HepG2 (cell line): ENCODE data around the gene NDE1. TPM values are rescaled to one million over a fixed set of nuclear protein-coding genes. Genes with fewer than 3 reads are reported as not detected.

Source experiments
- ATAC-seq: fragments of 200-7000 bp; cut with Tn5 transposase; 3 replicates; pipeline ENCODE4 v1.9.1; 2020; ENCODE audit warnings: mild to moderate bottlenecking, moderate library complexity
- BruUV-seq: library from RNA; stranded (reverse); fragments of 400-500 nt; replicated peaks from 2 replicates; lab custom pipeline; 2021; lab: Mats Ljungman, UMichigan
- CTCF ChIA-PET: fragments of 300-600 bp; formaldehyde crosslinking; extraction: SDS; loops from one replicate; lab custom pipeline; 2021; ENCODE audit warnings: low total read pairs, inconsistent platforms, low intra/inter-chr PET ratio; lab: Yijun Ruan, JAX
- POLR2A ChIA-PET: fragments of 350-600 bp; sonication (Branson Sonifier 250); formaldehyde crosslinking; loops from one replicate; lab custom pipeline; 2020; ENCODE audit warnings: antibody characterized with exemption, inconsistent platforms; lab: Yijun Ruan, JAX
- DNase-seq: peaks from one replicate; pipeline ENCODE4 v3.0.0-alpha.2; 2015; ENCODE audit warnings: low spot score
- FAIRE-seq: peaks from 3 replicates; lab custom pipeline; 2011; peaks lifted over from hg19 to GRCh38; lab: Jason Lieb, UNC
- H2AFZ ChIP-seq: one replicate; pipeline ENCODE4 v1.6.1; 2011; ENCODE audit warnings: low read length, inconsistent platforms
- H3K27ac ChIP-seq: fragments of 300-600 bp; 3 replicates; pipeline ENCODE4 v1.8.0; 2011; ENCODE audit warnings: mixed run types, mild to moderate bottlenecking, mixed read lengths, low read length, inconsistent platforms; ENCODE audit not compliant: insufficient read depth; ENCODE audit errors: extremely low read length
- H3K27me3 ChIP-seq, 2 experiments: fragments of 200-600 bp in 1 of 2; 2 replicates in 1 of 2; 3 replicates in 1 of 2; pipeline versions ENCODE4 v1.6.0 to v1.8.0; 2011; ENCODE audit warnings: low read length in 2 of 2, mild to moderate bottlenecking in 2 of 2, moderate library complexity in 2 of 2, inconsistent platforms in 1 of 2; ENCODE audit not compliant: insufficient read depth in 2 of 2, control insufficient read depth in 1 of 2
- H3K36me3 ChIP-seq, 2 experiments: fragments of 200-600 bp in 1 of 2; replicated peaks in 1 of 2; 2 replicates in 1 of 2; 3 replicates in 1 of 2; pipeline versions ENCODE4 v1.5.1 to v1.8.0; 2011; ENCODE audit warnings: low read length in 2 of 2, inconsistent platforms in 1 of 2; ENCODE audit not compliant: insufficient read depth in 2 of 2, control insufficient read depth in 1 of 2
- H3K4me1 ChIP-seq: 2 replicates; pipeline ENCODE4 v1.5.1; 2012; ENCODE audit warnings: low read length, inconsistent platforms; ENCODE audit not compliant: insufficient read depth
- H3K4me2 ChIP-seq: 2 replicates; pipeline ENCODE4 v1.6.0; 2011; ENCODE audit warnings: low read depth, low read length, inconsistent platforms
- H3K4me3 ChIP-seq, 3 experiments: fragments of 200-600 bp in 1 of 3; sonication (generic), shearing (Covaris generic) in 1 of 3; replicated peaks in 1 of 3; 2 replicates each; pipeline ENCODE4 v1.5.1; 2011 to 2016; ENCODE audit warnings: low read length in 3 of 3, inconsistent platforms in 2 of 3, low read depth in 2 of 3, mild to moderate bottlenecking in 2 of 3, control low read depth in 1 of 3, mixed read lengths in 1 of 3; ENCODE audit not compliant: insufficient read depth in 1 of 3
- H3K79me2 ChIP-seq: one replicate; pipeline ENCODE4 v1.6.1; 2011; ENCODE audit warnings: low read length, inconsistent platforms; ENCODE audit not compliant: insufficient read depth
- H3K9ac ChIP-seq: 2 replicates; pipeline ENCODE4 v1.6.0; 2011; ENCODE audit warnings: mild to moderate bottlenecking, low read depth, low read length, inconsistent platforms; ENCODE audit not compliant: insufficient read depth
- H3K9me3 ChIP-seq: 2 replicates; pipeline ENCODE4 v1.5.1; 2012; ENCODE audit warnings: mild to moderate bottlenecking, low read length
- H4K20me1 ChIP-seq: 2 replicates; pipeline ENCODE4 v1.6.0; 2011; ENCODE audit warnings: inconsistent platforms, mild to moderate bottlenecking, low read length, moderate library complexity; ENCODE audit not compliant: insufficient read depth
- CHD2 ChIP-seq: IDR thresholded peaks from 2 replicates; pipeline ENCODE4 v1.6.1; 2011; ENCODE audit warnings: low read depth, low read length, improper control_type of control experiment
- EED ChIP-seq: sonication (generic); formaldehyde crosslinking; IDR thresholded peaks from 2 replicates; pipeline ENCODE4 v1.5.0; 2020; ENCODE audit warnings: mild to moderate bottlenecking, missing genetic modification reagents
- HBP1 ChIP-seq: IDR thresholded peaks from 2 replicates; pipeline ENCODE4 v1.6.1; 2016; ENCODE audit warnings: low read depth, control low read depth
- MTF2 ChIP-seq: sonication (generic); formaldehyde crosslinking; IDR thresholded peaks from 2 replicates; pipeline ENCODE4 v1.5.0; 2020; ENCODE audit warnings: missing genetic modification reagents, borderline replicate concordance
- PATZ1 ChIP-seq: sonication (generic); formaldehyde crosslinking; IDR thresholded peaks from 2 replicates; pipeline ENCODE4 v1.4.0; 2020; ENCODE audit warnings: missing genetic modification reagents
- PBX3 ChIP-seq: sonication (generic); formaldehyde crosslinking; IDR thresholded peaks from 2 replicates; pipeline ENCODE4 v1.8.1; 2023; ENCODE audit warnings: missing genetic modification reagents, inconsistent platforms, borderline replicate concordance
- RFX5 ChIP-seq: IDR thresholded peaks from 2 replicates; pipeline ENCODE4 v1.6.1; 2011; ENCODE audit warnings: low read depth, low read length, improper control_type of control experiment
- RNF219 ChIP-seq: sonication (generic); formaldehyde crosslinking; IDR thresholded peaks from 2 replicates; pipeline ENCODE4 v1.5.0; 2020; ENCODE audit warnings: mild to moderate bottlenecking, missing genetic modification reagents
- TEAD2 ChIP-seq: sonication (generic); formaldehyde crosslinking; IDR thresholded peaks from 2 replicates; pipeline ENCODE4 v1.9.0; 2021; ENCODE audit warnings: missing genetic modification reagents
- THYN1 ChIP-seq: sonication (generic); formaldehyde crosslinking; IDR thresholded peaks from 2 replicates; pipeline ENCODE4 v1.8.1; 2023; ENCODE audit warnings: low read depth, mild to moderate bottlenecking, moderate library complexity, missing genetic modification reagents, borderline replicate concordance
- ZNF7 ChIP-seq: IDR thresholded peaks from 2 replicates; pipeline ENCODE4 v1.6.1; 2016; ENCODE audit warnings: missing biosample characterization, missing genetic modification reagents
- ZNF841 ChIP-seq: sonication (generic); formaldehyde crosslinking; IDR thresholded peaks from 2 replicates; pipeline ENCODE4 v1.8.1; 2023; ENCODE audit warnings: missing genetic modification reagents, borderline replicate concordance
- ZSCAN20 ChIP-seq: sonication (generic); formaldehyde crosslinking; IDR thresholded peaks from 2 replicates; pipeline ENCODE4 v1.4.0; 2020; ENCODE audit warnings: missing genetic modification reagents, mild to moderate bottlenecking, borderline replicate concordance
- WGBS: methylation state at CpG from one replicate; pipeline ENCODE4 v1.1.6; 2017; ENCODE audit warnings: low lambda C conversion rate; 5-methylcytosine and 5-hydroxymethylcytosine counted together
- in situ Hi-C: cut with HindIII; loops from 2 replicates; pipeline ENCODE4 v1.10.0; 2017; ENCODE audit warnings: low pct_unique_long_range_greater_than_20kb; ENCODE audit not compliant: extremely low pct_ligation_motif_present
- intact Hi-C: fragments of 100-400 bp; cut with micrococcal nuclease; formaldehyde crosslinking; loops from one replicate; pipeline ENCODE4 v1.10.0; 2022; ENCODE audit not compliant: unreplicated experiment
- polyA plus RNA-seq, 8 experiments: library from polyadenylated mRNA; depleted of rRNA in 3 of 8; stranded (reverse) in 7 of 8; unstranded in 1 of 8; fragments of >200 nt; fragmentation: Illumina TruSeq in 4 of 8; extraction: Trizol in 4 of 8; gene quantifications; 2 replicates each; pipeline versions ENCODE4 v1.2.1 to v1.2.3, GENCODE V29; 2011 to 2016; ENCODE audit warnings: low read depth in 4 of 8, missing spikeins in 1 of 8, mixed read lengths in 1 of 8; ENCODE audit not compliant: insufficient read depth in 1 of 8
- total RNA-seq, 5 experiments: library from RNA; depleted of rRNA; stranded (reverse); fragments of >200 nt; fragmentation: Illumina TruSeq; extraction: Trizol; gene quantifications; 2 replicates each; pipeline ENCODE4 v1.2.3, GENCODE V29; 2016; ENCODE audit warnings: low read depth in 1 of 5

NDE1 gene
- total and polyA plus RNA-seq, 2 of the 13 experiments (the other 11 are each of a cell fraction or from before 2014, with no cell fraction given): 40.9 to 72.5 TPM

GRCh38 chr16:15749985-15750384, 99.9 kb downstream of the NDE1 start:
- FAIRE-seq (no peak), DNase-seq (no peak), ATAC-seq (no peak)
- no peaks in the 10 kb centered on the region for H3K4me1 ChIP-seq
- H3K79me2 ChIP-seq: no peaks in the 10 kb centered on the region
- H4K20me1 ChIP-seq: no peaks in the 10 kb centered on the region
- 45% methylated on average over 14 of the region's 18 CpGs for WGBS
- ChIA-PET CTCF (no interaction called here), POLR2A (no interaction called here)
- no peak overlapping the region for H3K4me3 ChIP-seq
- H3K4me2 ChIP-seq: no peak overlapping the region
- intact Hi-C loops: no loop called here
- no TSS peak for BruUV-seq
- H3K36me3 ChIP-seq: no peaks in the 10 kb centered on the region
- no peak overlapping the region for H2AFZ ChIP-seq
- peaks cover 1 to 4% of the 10 kb centered on the region in 2 experiments; a peak in 3 of 5 replicates for H3K27me3 ChIP-seq
- no peaks in the 10 kb centered on the region for H3K9me3 ChIP-seq
- H3K9ac ChIP-seq: no peak overlapping the region
- in situ Hi-C loops: no loop called here
- H3K27ac ChIP-seq: no peak overlapping the region
- TF ChIP-seq MTF2 (CRISPR knock-in tag) (no peak), EED (CRISPR knock-in tag) (no peak), ZSCAN20 (CRISPR knock-in tag) (no peak), THYN1 (CRISPR knock-in tag) (no peak), CHD2 (no peak), PATZ1 (CRISPR knock-in tag) (no peak), RNF219 (no peak), PBX3 (CRISPR knock-in tag) (no peak), ZNF841 (no peak), HBP1 (CRISPR knock-in tag) (no peak), TEAD2 (no peak), ZNF7 (CRISPR knock-in tag) (no peak), RFX5 (no peak)
